Mesodermal cell (in vitro differentiated cells): ENCODE measurements around the gene DDX47.
"Not testable (repeated sequence)": the region's sequence is repeated elsewhere in the genome, so short reads cannot be mapped to it uniquely, and the experiment has no call there.

ENCODE experiments used
- H3K27ac ChIP-seq: 2 replicates; pipeline ENCODE4 v1.7.0; 2013; ENCODE audit warnings: mild to moderate bottlenecking, low read depth, low read length, moderate library complexity; ENCODE audit not compliant: severe bottlenecking
- H3K36me3 ChIP-seq: 2 replicates; pipeline ENCODE4 v1.7.1; 2013; ENCODE audit warnings: mild to moderate bottlenecking, low read length, moderate library complexity; ENCODE audit not compliant: control insufficient read depth, insufficient read depth
- H3K4me1 ChIP-seq: one replicate; pipeline ENCODE4 v1.7.1; 2013; ENCODE audit warnings: mild to moderate bottlenecking, low read length; ENCODE audit not compliant: insufficient read depth, control insufficient read depth, poor library complexity, severe bottlenecking
- H3K4me3 ChIP-seq: 2 replicates; pipeline ENCODE4 v1.7.0; 2013; ENCODE audit warnings: low read length, control low read depth, mild to moderate bottlenecking; ENCODE audit not compliant: insufficient read depth, poor library complexity, severe bottlenecking; ENCODE audit errors: extremely low read depth
- H3K9me3 ChIP-seq: 2 replicates; pipeline ENCODE4 v1.7.1; 2013; ENCODE audit warnings: mild to moderate bottlenecking, low read length, moderate library complexity; ENCODE audit not compliant: control insufficient read depth
- WGBS, 2 experiments: methylation state at CpG; one replicate each; pipeline ENCODE4 v1.1.5; 2013; ENCODE audit warnings: missing lambda C conversion rate in 2 of 2; ENCODE audit not compliant: insufficient coverage in 2 of 2; 5-methylcytosine and 5-hydroxymethylcytosine counted together

Gene DDX47

DNA sequence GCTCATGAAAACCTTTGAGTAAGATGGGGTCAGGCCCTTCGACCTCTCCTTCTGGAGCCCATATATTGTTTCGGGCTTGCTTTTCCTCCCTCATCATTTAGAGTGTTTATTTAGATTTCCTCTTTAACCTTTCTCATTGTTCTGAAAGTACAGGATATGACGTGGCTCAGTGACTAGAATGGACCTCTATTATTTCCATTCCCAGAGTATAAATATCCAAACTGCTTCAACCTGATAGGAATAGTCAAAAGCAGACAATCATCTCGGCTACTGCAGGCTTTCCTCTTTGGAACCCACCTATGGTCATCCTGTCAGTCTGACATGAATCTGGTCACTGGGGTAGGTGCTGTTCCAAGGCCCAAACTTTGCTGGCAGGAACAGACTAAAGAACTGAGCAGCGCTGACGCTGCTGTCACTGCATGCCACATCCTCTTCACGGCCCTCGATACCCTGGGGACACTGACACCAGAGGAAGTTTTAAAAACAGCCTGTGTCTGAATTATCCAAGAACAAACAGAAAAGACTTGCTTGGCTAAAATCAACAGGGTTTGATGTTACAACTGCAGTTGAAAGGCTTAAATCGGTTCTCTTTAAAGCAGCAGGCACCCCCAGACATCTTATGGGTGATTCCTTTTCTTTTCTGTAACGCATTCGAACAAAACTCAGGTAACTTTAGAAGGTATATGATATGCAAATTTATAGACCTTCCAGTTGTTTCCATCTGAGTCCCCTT, 5.0 kb upstream of the DDX47 start:
- WGBS, 2 experiments, result 80 to 87% methylated on average over 7 of the region's 11 CpGs
- no peak overlapping the region for H3K4me3 ChIP-seq

DNA sequence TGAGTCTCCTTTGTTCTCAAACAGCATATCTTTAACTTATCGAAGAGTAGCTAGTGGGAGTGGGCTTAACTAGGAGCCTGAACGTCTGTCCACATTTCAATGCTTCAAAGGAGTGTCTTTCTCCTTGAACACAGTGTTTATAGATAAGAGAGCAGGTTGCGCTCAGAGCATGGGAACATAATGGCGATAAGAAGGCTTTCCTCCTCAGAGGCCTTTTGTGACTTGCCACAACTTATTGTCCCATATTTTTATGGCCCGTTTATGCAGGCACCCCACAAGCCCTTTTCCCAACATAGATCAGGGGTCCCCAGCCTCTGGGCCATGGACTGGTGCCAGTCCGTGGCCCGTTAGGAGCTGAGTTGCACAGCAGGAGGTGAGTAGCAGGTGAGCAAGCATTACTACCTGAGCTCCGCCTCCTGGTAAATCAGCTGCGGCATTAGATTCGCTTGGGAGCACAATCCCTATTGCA, 2.6 kb upstream of the DDX47 start:
- Histone ChIP-seq H3K27ac (no peak overlapping the region), H3K4me3 (no peak overlapping the region), H3K36me3 (peaks cover 14% of the 10 kb centered on the region), H3K9me3 (no peaks in the 10 kb centered on the region), H3K4me1 (peaks cover 24% of the 10 kb centered on the region)
- WGBS, 2 experiments, result 78 to 87% methylated on average over 7 to 10 of the region's 10 CpGs

More for the DNA sequence above, 5.0 kb upstream of the DDX47 start:
- H3K27ac ChIP-seq, result peak overlapping the region; percentile 68
- peaks cover 33% of the 10 kb centered on the region for H3K4me1 ChIP-seq
- no peaks in the 10 kb centered on the region for H3K36me3 ChIP-seq
- no peaks in the 10 kb centered on the region for H3K9me3 ChIP-seq

DNA sequence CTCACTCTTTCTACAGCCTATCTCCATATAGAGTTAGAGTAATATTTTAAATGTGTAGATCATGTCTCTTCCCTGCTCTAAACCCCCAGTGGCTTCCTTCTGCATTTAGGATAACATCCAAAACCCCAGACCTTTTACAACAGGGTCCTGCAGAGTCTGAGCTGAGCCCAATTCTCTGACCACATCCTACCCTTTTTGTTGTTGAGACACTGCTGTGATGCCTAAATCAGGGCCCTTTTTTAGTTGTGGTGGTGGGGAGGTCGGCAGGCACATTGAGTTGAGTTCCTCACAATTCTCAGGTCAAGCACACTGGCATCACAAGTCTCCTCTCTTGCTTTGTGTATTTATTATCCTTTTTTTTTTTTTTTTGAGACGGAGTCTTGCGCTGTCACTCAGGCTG, 1.8 kb upstream of the DDX47 start:
- Histone ChIP-seq H3K4me3 (no peak overlapping the region), H3K36me3 (peaks cover 22% of the 10 kb centered on the region), H3K27ac (no peak overlapping the region), H3K9me3 (no peaks in the 10 kb centered on the region), H3K4me1 (peaks cover 24% of the 10 kb centered on the region)
- WGBS, 2 experiments, result 100% methylated on average over 1 of the region's 3 CpGs; no CpG with 5 or more reads in 1 of the 2 experiments

DNA sequence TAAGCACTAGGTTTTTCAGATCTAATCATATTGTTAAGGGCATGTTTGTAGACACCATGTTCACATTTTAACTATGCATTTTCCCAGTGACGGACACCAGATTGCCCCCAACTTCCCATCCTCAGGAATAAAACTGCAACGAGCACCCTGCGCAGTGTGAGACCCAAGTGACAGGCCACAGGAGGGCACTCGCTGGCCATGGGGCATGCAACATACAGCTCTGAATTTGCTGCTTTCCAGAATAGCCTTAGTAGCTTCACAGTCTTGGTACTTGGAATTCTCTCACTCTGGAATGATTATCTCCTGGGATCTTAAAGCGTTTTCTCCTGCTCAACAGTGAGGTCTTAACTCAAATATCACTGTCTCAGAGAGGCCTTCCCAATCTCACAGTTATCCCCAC, 972 bp upstream of the DDX47 start:
- H3K4me3 ChIP-seq, result no peak overlapping the region
- H3K9me3 ChIP-seq, result no peaks in the 10 kb centered on the region
- H3K4me1 ChIP-seq, result peaks cover 24% of the 10 kb centered on the region
- H3K27ac ChIP-seq, result no peak overlapping the region
- H3K36me3 ChIP-seq, result peaks cover 29% of the 10 kb centered on the region
- WGBS, 2 experiments, result 90 to 96% methylated on average over 4 to 5 of the region's 5 CpGs

DNA sequence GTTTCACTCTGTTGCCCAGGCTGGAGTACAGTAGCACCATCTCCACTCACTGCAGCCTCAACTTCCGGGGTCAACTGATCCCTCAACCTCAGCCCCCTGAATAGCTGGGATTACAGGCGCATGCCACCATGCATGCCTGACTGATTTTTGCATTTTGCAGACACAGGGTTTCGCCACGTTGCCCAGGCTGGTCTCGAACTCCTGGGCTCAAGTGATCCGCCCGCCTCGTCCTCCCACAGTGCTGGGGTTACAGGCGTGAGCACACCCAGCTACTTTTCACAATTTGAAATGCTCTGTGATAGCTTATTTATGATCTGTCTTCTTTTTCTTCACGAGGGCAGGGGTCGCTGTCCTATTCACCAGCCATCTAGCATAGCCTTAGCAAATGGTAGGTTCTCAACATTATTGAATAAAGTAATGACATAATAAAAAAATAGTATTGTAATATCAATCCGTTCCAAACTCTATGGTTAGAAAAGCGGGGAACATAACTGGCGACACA, 477 bp upstream of the DDX47 start:
- no peak overlapping the region for H3K4me3 ChIP-seq
- WGBS, 2 experiments, result 80 to 87% methylated on average over 11 to 12 of the region's 14 CpGs

DNA sequence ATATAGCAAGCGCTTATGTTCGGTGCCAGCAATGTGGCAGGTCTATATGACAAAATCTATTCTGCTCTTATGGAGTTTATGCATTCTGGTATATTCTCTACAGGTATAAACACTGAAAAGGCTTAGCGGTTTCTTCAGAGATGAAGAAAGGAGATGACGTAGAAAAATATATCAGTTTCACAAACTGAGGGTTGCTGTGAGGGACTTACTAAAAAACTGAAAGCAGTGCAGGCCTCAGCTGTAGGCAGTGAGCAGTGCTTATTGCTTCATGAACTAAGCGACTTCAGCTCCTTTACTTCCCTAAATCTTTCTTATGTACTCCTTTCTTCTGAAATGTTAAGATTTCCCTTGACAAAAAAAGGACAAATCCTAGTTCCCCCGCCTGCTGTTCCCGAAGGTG, 4.5 kb downstream of the DDX47 start:
- Histone ChIP-seq H3K9me3 (no peaks in the 10 kb centered on the region), H3K36me3 (peaks cover 64% of the 10 kb centered on the region), H3K4me3 (no peak overlapping the region), H3K27ac (no peak overlapping the region), H3K4me1 (peaks cover 35% of the 10 kb centered on the region)
- 96 to 98% methylated on average over 3 to 5 of the region's 7 CpGs for WGBS, 2 experiments

More for the DNA sequence above, 477 bp upstream of the DDX47 start:
- Histone ChIP-seq H3K27ac (no peak overlapping the region), H3K9me3 (no peaks in the 10 kb centered on the region), H3K36me3 (peaks cover 34% of the 10 kb centered on the region), H3K4me1 (peaks cover 24% of the 10 kb centered on the region)

DNA sequence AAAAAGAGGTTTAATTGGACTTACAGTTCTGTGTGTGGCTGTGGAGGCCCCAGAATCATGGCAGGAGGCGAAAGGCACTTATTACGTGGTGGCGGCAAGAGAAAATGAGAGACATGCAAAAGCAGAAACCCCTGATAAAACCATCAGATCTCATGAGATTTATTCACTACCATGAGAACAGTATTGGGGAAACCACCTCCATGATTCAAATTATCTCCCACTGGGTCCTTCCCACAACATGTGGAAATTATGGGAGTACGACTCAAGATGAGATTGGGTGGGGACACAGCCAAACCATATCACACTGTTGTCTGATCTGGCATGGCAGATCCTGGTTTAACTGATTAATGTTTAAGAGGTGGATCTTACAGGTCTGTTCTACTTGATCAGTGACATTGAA, 5.6 kb downstream of the DDX47 start:
- Histone ChIP-seq H3K27ac (no peak overlapping the region), H3K36me3 (peaks cover 75% of the 10 kb centered on the region)

DNA sequence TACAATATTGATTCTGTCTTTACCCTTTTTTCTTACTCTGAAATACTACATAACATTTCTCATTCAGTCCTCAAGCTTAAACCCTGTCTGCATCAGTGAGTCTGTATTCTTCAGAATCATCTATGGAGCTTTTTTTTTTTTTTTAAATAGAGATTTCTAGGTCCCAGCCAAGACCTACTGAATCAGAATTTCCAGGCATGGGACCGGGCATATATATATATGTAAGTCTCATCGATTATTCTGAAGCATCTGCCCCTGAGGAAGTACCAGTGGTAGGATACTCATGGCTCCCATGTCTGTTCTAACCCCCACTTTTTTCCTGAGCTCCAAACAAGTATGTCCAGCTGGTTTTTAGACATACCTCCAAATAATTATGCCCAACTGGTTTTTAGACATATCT, 6.1 kb downstream of the DDX47 start:
- 100% methylated on average over 1 to 2 of the region's 2 CpGs for WGBS, 2 experiments
- H3K27ac ChIP-seq, result peak overlapping the region; percentile 91
- H3K36me3 ChIP-seq, result peaks cover 77% of the 10 kb centered on the region
- no peak overlapping the region for H3K4me3 ChIP-seq
- peaks cover 49% of the 10 kb centered on the region for H3K4me1 ChIP-seq
- no peaks in the 10 kb centered on the region for H3K9me3 ChIP-seq

More for the DNA sequence above, 5.6 kb downstream of the DDX47 start:
- Histone ChIP-seq H3K4me3 (no peak overlapping the region), H3K9me3 (no peaks in the 10 kb centered on the region), H3K4me1 (peaks cover 45% of the 10 kb centered on the region)
- 93 to 100% methylated on average over 2 to 3 of the region's 4 CpGs for WGBS, 2 experiments

DNA sequence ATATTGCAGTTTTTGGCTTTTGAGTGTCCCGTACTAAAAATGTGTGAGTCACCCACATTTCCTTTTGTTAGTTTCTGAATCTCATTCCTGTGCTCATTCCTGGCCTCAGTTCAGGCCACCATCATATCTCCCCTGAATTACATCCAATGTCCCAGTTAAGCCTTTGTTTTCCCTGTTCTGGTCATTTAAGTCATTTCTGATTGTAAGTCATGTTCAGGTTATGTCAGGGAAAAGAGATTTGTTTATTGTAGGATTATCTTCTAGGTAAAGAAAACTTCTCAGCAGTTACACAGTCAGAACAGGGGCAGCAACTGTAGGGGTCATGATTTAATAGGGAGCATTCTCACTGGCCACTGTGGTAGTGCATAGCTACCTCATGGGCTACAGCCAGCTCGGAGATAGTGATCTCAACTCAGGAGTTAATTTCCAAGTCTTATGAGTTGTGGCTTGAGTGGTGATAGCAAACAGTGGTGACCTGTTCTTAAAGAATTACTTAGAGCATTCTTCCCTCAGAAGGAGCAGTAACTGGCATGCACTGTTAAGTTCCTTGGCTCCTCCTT, 6.7 kb downstream of the DDX47 start:
- Histone ChIP-seq H3K27ac (peak overlapping the region; percentile 91), H3K4me1 (peaks cover 49% of the 10 kb centered on the region), H3K9me3 (no peaks in the 10 kb centered on the region), H3K36me3 (peaks cover 77% of the 10 kb centered on the region), H3K4me3 (no peak overlapping the region)
- WGBS, 2 experiments, result 70 to 100% methylated on average over 1 to 2 of the region's 2 CpGs

DNA sequence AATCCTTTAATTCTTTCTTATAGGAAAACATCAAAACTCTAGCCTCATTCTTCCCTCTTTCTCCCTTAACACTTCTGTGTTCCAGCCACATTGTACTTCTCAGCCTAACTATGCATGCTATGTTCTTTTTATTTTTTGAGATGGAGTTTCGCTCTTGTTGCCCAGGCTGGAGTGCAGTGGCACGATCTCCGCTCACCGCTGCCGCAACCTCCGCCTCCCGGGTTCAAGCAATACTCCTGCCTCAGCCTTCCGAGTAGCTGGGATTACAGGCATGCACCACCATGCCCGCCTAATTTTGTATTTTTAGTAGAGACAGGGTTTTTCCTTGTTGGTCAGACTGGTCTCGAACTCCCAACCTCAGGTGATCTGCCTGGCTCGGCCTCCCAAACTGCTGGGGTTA, 7.2 kb downstream of the DDX47 start:
- peaks cover 79% of the 10 kb centered on the region for H3K36me3 ChIP-seq
- H3K4me3 ChIP-seq, result not testable (repeated sequence)

DNA sequence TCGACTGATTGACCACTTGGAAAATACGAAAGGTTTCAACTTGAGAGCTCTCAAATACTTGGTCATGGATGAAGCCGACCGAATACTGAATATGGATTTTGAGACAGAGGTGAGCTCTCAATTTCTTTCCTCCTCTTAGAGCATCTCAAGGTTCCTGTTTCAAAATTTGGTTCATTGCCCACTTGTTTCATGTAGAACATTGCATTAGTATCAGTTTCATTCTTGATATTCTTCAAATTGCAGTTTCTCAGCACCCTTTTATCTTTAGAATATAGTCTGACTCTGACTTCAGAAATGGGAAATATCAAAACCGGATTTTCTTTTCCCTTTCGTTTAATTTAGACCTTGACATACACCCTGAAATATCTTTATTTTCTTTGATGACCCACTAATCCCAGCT, 8.8 kb downstream of the DDX47 start:
- Histone ChIP-seq H3K4me1 (peaks cover 49% of the 10 kb centered on the region), H3K9me3 (no peaks in the 10 kb centered on the region), H3K4me3 (no peak overlapping the region), H3K36me3 (peaks cover 80% of the 10 kb centered on the region), H3K27ac (no peak overlapping the region)
- 92 to 93% methylated on average over 6 of the region's 6 CpGs for WGBS, 2 experiments

More for the DNA sequence above, 7.2 kb downstream of the DDX47 start:
- H3K9me3 ChIP-seq, result not testable (repeated sequence)
- H3K27ac ChIP-seq, result peak overlapping the region; percentile 91
- 91 to 97% methylated on average over 8 to 10 of the region's 11 CpGs for WGBS, 2 experiments
- peaks cover 49% of the 10 kb centered on the region for H3K4me1 ChIP-seq
